ENCODE results near the gene TERB1. TPM values are rescaled to one million over a fixed set of nuclear protein-coding genes. Genes with fewer than 3 reads are reported as not detected.

The TERB1 gene
- total and polyA plus RNA-seq, 10 donors: 0.04 to 0.41 TPM; not detected in 8

GRCh38 chr16:66849021-66849420 lies 47.6 kb upstream of the TERB1 start:
- no peak overlapping the region for H3K4me3 ChIP-seq
- no peak for DNase-seq
- WGBS, 5 donors: 85 to 100% (median 91%) methylated on average over 1 to 2 of the region's 2 CpGs
- no peak for TF ChIP-seq POLR2AphosphoS5 (IDR thresholded peaks at IDR 0.05)
- TF ChIP-seq CTCF (IDR thresholded peaks at IDR 0.05 in 8 of 11, conservative IDR thresholded peaks at IDR 0.05 in 3 of 11): no peak
- TF ChIP-seq POLR2A (IDR thresholded peaks at IDR 0.05): no peak
- no peaks in the 10 kb centered on the region for H3K9me3 ChIP-seq
- intact Hi-C loops (cut with DNase I; ENCODE audit: low total_unique reads): no loop called here
- H3K27me3 ChIP-seq (replicated peaks in 1 of 7): peaks cover 8 to 45% (median 21%) of the 10 kb centered on the region in 7 donors
- H3K36me3 ChIP-seq: no peaks in the 10 kb centered on the region
- no peak overlapping the region for H3K27ac ChIP-seq
- peaks cover 7 to 13% (median 11%) of the 10 kb centered on the region in 6 donors for H3K4me1 ChIP-seq

GRCh38 chr16:66848172-66848571 lies 46.8 kb upstream of the TERB1 start:
- no peaks in the 10 kb centered on the region for H3K9me3 ChIP-seq
- H3K4me1 ChIP-seq: peaks cover 7 to 16% (median 13%) of the 10 kb centered on the region in 6 donors
- 57 to 91% (median 78%) methylated on average over 2 of the region's 2 CpGs for WGBS, 5 donors
- no peak overlapping the region for H3K4me3 ChIP-seq
- no peak overlapping the region for H3K27ac ChIP-seq
- H3K27me3 ChIP-seq (replicated peaks in 1 of 7): peaks cover 8 to 53% (median 26%) of the 10 kb centered on the region in 7 donors
- intact Hi-C loops (cut with DNase I; ENCODE audit: low total_unique reads): no loop called here
- H3K36me3 ChIP-seq: no peaks in the 10 kb centered on the region
- no peak for DNase-seq
- TF ChIP-seq POLR2A (IDR thresholded peaks at IDR 0.05) (no peak), POLR2AphosphoS5 (IDR thresholded peaks at IDR 0.05) (no peak), CTCF (IDR thresholded peaks at IDR 0.05 in 8 of 11, conservative IDR thresholded peaks at IDR 0.05 in 3 of 11) (no peak)

GRCh38 chr16:66847533-66848067 lies 46.2 kb upstream of the TERB1 start:
- no peak for DNase-seq
- TF ChIP-seq CTCF (IDR thresholded peaks at IDR 0.05 in 8 of 11, conservative IDR thresholded peaks at IDR 0.05 in 3 of 11) (no peak), POLR2AphosphoS5 (IDR thresholded peaks at IDR 0.05) (no peak), POLR2A (IDR thresholded peaks at IDR 0.05) (no peak)
- H3K36me3 ChIP-seq: no peaks in the 10 kb centered on the region
- WGBS, 5 donors: 72 to 79% (median 78%) methylated on average over 6 of the region's 6 CpGs
- peaks cover 8 to 57% (median 26%) of the 10 kb centered on the region in 7 donors for H3K27me3 ChIP-seq (replicated peaks in 1 of 7)
- no peak overlapping the region for H3K27ac ChIP-seq
- peaks cover 7 to 16% (median 13%) of the 10 kb centered on the region in 6 donors for H3K4me1 ChIP-seq
- no peaks in the 10 kb centered on the region for H3K9me3 ChIP-seq
- intact Hi-C loops (cut with DNase I; ENCODE audit: low total_unique reads): no loop called here
- H3K4me3 ChIP-seq: no peak overlapping the region

- intact Hi-C loops (cut with DNase I; ENCODE audit: low total_unique reads): no loop called here
- DNase-seq: no peak
Measured at GRCh38 chr16:66846831-66847230, 45.4 kb upstream of the TERB1 start.

More at GRCh38 chr16:66846831-66847230, 45.4 kb upstream of the TERB1 start:
- TF ChIP-seq POLR2A (IDR thresholded peaks at IDR 0.05): no peak
- TF ChIP-seq POLR2AphosphoS5 (IDR thresholded peaks at IDR 0.05): no peak
- TF ChIP-seq CTCF (IDR thresholded peaks at IDR 0.05 in 8 of 11, conservative IDR thresholded peaks at IDR 0.05 in 3 of 11): no peak
- Histone ChIP-seq H3K4me3 (no peak overlapping the region), H3K27ac (no peak overlapping the region), H3K27me3 (replicated peaks in 1 of 7) (peaks cover 8 to 57% (median 26%) of the 10 kb centered on the region in 7 donors), H3K4me1 (peaks cover 7 to 16% (median 13%) of the 10 kb centered on the region in 6 donors), H3K36me3 (no peaks in the 10 kb centered on the region), H3K9me3 (no peaks in the 10 kb centered on the region)
- WGBS, 5 donors: 87 to 98% (median 93%) methylated on average over 5 to 6 of the region's 6 CpGs
